Measurements from ENCODE around the gene BCKDK.

DNA sequence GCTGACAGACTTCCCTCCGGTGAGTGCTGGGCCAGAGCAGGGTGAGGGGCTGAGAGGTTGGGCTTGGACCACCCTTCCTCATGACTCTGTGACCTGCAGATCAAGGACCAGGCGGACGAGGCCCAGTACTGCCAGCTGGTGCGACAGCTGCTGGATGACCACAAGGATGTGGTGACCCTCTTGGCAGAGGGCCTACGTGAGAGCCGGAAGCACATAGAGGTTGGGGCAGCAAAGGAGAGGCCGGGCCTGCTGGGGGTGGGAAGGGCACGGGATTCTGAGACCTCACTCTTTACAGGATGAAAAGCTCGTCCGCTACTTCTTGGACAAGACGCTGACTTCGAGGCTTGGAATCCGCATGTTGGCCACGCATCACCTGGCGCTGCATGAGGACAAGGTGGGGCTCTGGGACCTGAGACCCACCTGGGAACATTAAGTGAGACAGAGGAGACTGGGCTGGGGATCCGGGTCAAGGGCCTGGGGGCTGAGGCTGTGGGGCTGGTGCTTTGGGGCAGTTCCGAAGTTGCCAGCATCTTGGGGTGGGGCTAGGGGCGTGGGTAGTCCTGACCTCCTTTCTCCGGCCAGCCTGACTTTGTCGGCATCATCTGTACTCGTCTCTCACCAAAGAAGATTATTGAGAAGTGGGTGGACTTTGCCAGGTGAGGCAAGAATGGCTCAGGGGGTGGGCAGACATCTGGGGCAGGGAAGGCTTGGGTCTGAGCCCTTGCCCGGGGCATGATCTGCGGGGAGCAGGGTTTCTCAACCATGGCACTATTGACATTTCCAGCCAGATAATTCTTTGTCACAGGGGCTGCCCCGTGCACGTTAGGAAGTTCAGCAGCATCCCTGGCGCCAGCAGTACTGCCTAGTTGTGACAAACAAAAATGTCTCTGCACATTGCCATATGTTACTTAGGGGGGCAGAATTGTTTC, 2.2 kb downstream of the BCKDK start:
- TF ChIP-seq, protein P1, sequence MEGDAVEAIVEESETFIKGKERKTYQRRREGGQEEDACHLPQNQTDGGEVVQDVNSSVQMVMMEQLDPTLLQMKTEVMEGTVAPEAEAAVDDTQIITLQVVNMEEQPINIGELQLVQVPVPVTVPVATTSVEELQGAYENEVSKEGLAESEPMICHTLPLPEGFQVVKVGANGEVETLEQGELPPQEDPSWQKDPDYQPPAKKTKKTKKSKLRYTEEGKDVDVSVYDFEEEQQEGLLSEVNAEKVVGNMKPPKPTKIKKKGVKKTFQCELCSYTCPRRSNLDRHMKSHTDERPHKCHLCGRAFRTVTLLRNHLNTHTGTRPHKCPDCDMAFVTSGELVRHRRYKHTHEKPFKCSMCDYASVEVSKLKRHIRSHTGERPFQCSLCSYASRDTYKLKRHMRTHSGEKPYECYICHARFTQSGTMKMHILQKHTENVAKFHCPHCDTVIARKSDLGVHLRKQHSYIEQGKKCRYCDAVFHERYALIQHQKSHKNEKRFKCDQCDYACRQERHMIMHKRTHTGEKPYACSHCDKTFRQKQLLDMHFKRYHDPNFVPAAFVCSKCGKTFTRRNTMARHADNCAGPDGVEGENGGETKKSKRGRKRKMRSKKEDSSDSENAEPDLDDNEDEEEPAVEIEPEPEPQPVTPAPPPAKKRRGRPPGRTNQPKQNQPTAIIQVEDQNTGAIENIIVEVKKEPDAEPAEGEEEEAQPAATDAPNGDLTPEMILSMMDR (IDR thresholded peaks at IDR 0.05): no peak
- no peak for TF ChIP-seq POLR2A (IDR thresholded peaks at IDR 0.05)
